Mucosa of gallbladder (tissue), 1 donor: ENCODE measurements around the gene LRRC8C. TPM values are rescaled to one million over a fixed set of nuclear protein-coding genes. Genes with fewer than 3 reads are reported as not detected.
"Not testable (repeated sequence)": the region's sequence is repeated elsewhere in the genome, so short reads cannot be mapped to it uniquely, and the experiment has no call there.

ENCODE experiments used
- DNase-seq: peaks from one replicate; pipeline ENCODE4 v3.0.0-alpha.2; 2020; ENCODE audit warnings: low spot score
- total RNA-seq: library from RNA; stranded (reverse); gene quantifications from one replicate; pipeline ENCODE4 v1.2.1, GENCODE V29; 2021
- donor health status: DM: no; HTN: no; CAD: no.

The LRRC8C gene
- total RNA-seq, 1 donor from 2014 or later, result 6.0 TPM

DNA sequence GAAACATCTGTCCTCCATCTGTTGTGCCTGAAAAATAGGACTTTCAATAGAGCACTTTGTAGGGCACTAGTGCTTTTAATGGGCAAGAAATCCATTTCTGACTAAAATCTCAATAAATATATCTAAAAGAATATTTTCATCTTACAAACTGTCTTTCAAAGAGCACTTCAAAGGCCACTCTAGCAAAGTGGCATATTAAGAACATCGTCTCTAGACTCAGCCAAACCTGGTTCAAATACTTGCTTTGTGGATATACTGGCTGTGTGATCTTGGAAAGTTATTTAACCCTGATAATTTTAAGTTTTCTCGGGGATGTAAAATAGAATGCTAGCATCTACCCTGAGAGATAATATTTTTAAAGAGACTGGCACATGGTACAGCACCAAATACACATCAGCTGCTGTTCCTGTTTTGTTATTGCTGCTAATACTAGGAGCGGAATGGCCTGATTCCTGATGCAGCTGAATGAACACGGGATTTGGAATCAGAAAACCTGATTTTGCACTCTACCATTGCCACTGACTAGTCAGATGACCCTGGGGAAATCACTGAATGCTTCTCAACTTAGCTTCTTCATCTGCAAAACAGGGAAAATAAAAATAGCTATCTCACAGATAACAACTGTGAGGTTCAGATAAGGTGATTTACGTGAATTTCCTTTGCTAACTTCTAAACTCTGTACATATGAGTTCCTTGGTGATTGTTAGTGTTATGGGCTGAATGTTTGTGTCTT lies 25.2 kb upstream of the LRRC8C start:
- no peak for DNase-seq

GRCh38 chr1:89608319-89608983 lies 24.5 kb upstream of the LRRC8C start:
- DNase-seq, result no peak

- no peak for DNase-seq
Observed at GRCh38 chr1:89608984-89609725, 23.8 kb upstream of the LRRC8C start.

DNA sequence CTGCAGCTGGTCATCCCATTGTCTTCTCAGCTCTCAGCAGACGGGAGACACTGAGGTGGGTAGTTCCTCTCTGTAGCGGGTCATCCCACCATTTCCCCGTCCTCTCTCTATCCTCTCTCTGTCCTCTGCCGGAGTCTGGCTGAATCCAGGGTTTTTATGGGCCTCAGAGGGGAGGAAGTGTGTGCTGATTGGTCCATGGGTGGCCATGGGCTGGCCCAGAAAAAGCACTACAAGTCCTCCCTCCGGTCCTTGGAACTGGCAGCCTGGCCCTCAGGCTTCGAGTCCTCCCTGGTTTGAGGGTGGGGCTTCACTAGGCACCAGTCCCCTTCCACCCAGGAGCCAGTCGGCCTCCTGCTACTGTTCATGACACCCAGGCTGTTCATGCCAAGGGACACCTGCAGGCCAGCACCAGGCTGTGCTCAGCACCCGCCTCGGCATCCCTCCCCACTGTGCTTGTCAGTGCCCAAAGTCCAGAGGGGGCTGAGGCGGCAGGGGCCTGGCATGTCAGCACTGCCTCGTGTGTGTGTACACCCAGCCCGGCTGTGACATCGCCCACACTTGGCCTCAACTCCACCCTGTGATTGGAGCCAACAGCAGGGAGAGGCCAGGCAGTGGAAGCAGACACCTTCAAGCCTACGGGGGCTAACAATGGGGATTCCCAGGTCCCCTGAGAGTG lies 23.0 kb upstream of the LRRC8C start:
- DNase-seq, result no peak

DNA sequence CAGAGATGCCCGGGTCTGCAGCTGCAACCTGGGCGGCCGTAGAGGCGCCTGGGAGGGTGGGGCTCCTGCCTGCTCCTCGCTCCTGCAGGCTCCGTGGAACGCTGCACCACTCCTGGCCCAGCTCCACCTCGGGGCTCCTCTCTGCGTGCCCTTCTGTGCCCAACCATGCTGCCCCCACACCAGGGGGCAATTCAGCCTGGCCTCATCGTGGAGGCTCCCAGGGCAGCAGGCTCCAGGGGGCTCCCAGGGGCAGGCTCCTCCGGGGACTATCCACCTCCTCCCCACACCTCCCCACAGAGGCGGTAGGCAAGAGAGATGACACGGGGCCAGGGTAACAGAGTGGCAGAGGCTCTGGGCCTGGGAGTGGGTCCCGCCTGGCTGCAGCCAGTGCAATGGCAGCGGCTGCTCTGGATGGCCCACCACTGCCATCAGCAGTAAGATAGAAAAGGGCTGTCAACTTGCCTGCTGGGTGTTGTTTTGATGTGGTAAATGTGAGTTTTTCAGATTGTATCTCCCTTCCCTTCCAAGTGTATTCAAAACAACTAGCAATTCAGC lies 22.4 kb upstream of the LRRC8C start:
- no peak for DNase-seq

DNA sequence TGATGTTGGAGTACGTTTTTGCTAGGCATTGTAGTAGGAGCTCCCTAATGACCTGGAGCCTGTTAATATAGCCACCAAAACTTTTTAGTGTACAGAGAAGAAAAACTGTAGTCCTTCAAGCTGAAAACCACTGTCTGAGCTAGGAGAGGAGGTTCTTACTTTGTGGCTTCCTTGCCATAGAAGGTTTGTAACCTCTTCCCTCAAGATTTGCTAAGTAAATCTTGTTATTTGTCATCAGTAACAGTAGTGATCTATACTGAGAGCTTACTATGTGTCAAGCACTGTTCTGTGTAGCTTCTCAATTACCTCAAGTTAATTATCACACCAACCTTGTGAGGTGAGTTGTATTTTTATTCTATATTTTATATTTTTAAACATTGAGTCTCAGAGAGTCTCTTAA lies 21.2 kb upstream of the LRRC8C start:
- no peak for DNase-seq

DNA sequence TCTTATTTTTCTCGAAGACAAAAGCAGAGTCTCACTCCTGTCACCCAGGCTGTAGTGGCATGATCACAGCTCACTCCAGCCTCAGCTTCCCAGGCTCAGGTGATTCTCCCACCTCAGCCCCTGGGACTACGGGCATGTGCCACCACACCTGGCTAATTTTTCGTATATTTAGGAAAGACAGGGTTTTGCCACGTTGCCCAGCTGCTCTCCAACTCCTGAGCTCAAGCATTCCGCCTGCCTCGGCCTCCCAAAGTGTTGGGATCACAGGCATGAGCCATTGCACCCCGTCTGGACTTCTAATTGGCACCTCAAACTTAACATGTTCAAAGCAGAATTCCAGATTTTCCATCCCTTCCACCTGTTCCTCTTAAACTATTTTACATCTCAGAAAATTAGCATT lies 19.0 kb upstream of the LRRC8C start:
- no peak for DNase-seq

GRCh38 chr1:89615676-89616598 lies 17.0 kb upstream of the LRRC8C start:
- DNase-seq, result no peak

DNA sequence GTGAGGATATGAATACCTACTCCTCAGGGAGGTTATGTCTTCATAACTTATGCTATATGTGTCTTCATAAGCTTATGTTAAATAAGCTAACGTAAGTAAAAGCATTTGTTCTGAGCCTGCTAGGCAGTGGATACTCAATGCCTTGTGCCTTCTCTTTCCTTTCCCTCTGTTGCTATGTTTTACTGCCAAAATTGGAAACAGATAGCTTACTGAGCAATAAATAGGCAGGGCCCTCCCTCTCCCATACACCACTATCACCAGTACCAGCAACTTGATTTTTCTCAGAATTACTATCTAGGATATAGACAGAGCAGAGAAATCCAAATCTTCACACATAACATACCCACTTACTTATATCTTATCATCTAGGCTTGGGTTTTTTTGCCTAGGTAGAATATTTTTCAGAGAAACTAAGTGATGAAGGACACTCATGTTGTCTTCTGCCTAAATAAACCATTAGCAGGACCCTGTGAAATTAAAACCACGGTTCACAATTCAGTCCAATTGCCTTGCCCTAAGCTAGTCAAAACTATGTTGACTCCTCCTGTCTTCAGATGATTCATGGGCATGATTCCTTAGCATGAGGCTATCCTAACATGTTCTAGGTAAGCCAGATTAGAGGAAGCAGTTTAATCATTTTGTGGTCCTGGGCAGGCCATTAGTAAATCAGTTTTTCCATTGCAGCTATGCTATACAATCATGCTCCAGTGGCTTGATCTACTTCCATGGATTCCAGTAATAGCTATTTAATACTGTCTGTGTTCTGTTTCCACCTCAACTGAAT lies 15.9 kb upstream of the LRRC8C start:
- no peak for DNase-seq

DNA sequence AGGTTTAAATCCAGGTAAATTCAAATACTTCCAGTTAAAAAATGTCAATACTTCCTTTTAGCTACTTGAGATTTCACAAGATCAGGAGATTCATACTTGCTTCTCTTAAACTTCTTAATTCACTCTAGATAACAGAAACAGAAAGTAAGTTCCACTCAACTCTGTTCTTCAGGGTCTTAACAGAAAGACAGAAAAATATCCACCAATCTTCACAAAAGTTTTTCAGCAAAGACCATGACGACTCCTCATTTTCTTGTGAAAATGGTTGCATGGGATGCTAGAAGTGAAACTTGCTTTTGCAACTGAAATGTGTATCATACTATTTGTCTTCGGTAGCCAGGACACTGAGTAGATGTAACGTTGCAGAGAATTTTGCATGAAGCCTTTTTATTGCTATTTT lies 12.3 kb upstream of the LRRC8C start:
- DNase-seq, result no peak

- no peak for DNase-seq
Observed at GRCh38 chr1:89622895-89623294, 10.0 kb upstream of the LRRC8C start.

DNA sequence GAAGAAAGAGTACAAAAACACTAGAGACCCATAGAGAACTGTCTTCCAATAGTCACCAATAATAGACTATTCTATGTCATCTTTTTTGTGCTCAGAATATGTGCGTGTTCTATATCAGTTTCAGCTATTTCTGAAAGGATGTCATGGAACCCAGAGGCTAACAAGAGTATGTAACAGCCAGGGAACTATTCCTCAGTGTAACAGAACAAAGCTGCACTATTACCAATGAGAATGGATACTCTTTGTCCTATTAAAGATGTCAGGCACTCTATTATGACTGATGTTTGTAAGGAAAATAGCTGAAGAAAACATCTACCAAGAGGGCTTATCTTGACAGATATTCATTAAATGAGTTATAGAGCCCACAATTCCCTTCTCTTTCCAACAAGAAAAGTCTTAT lies 8.6 kb upstream of the LRRC8C start:
- DNase-seq, result no peak

GRCh38 chr1:89624715-89625323 lies 8.1 kb upstream of the LRRC8C start:
- DNase-seq, result no peak

DNA sequence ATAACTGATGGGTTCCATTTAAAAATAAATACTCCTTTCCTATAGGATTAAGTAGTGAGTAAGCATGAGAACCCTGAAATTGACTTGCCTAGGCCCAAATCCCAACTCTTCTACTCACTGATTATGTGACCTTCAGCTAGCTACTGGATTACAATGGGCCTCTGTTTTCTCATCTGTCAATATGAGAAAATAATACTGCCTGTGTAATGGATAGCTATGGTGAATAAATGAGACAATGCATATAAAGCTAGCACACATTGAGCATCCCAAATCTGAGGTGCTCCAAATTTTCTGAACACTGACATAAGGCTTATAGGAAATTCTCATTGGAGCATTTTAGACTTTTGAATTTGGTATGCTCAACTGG lies 5.3 kb upstream of the LRRC8C start:
- no peak for DNase-seq

- no peak for DNase-seq
Observed at GRCh38 chr1:89629146-89629545, 3.8 kb upstream of the LRRC8C start.

DNA sequence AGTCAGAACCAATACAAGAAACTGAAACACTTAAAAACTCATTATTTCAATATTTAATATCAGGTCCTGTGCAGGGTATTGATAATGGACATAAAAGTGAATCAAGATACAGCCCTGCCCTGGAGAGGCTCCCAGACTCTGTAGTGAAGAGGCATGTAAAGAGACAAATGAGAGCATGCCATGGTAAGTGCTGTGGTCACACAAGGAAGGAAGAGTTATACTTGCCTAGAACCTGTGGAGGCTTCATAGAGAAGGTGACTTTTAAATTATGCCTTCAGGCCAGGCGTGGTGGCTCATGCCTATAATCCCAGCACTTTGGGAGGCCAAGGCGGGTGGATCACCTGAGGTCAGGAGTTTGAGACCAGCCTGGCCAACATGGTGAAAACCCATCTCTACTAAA lies 3.3 kb upstream of the LRRC8C start:
- not testable (repeated sequence) for DNase-seq

GRCh38 chr1:89630048-89630447 lies 2.9 kb upstream of the LRRC8C start:
- DNase-seq, result no peak

GRCh38 chr1:89631816-89632656 lies 884 bp upstream of the LRRC8C start:
- DNase-seq, result no peak
